CD4-positive, CD25-positive, alpha-beta regulatory T cell (primary cell): Measurements from ENCODE around the gene PAM. TPM values are rescaled to one million over a fixed set of nuclear protein-coding genes. Genes with fewer than 3 reads are reported as not detected.
A peak's percentile ranks its signal among the peaks of the same experiment; 100 is the strongest.

ENCODE experiments used
- ATAC-seq, 2 donors: fragments of 150-1000 bp; cut with Tn5 transposase; one replicate each; pipeline ENCODE4 v1.10.0; 2021; ENCODE audit warnings: low read depth in 2 of 2, moderate number of reproducible peaks in 2 of 2, moderate library complexity in 1 of 2
- DNase-seq, 3 donors: peaks; one replicate each; pipeline versions ENCODE4 v3.0.0 to v3.0.0-alpha.2; 2012 to 2022; ENCODE audit warnings: mixed read lengths in 1 of 3
- H3K27ac ChIP-seq: one replicate; pipeline ENCODE4 v1.7.0; 2013; ENCODE audit warnings: mild to moderate bottlenecking, low read length; ENCODE audit not compliant: insufficient read depth, poor library complexity, severe bottlenecking
- H3K27me3 ChIP-seq: one replicate; pipeline ENCODE4 v1.7.0; 2013; ENCODE audit warnings: low read length; ENCODE audit not compliant: control insufficient read depth, insufficient read depth
- H3K36me3 ChIP-seq: one replicate; pipeline ENCODE4 v1.7.0; 2013; ENCODE audit warnings: mild to moderate bottlenecking, low read length, moderate library complexity; ENCODE audit not compliant: control insufficient read depth, insufficient read depth
- H3K4me1 ChIP-seq: 2 replicates; pipeline ENCODE4 v1.7.0; 2013; ENCODE audit warnings: mild to moderate bottlenecking, low read length; ENCODE audit not compliant: insufficient read depth, control insufficient read depth, poor library complexity, severe bottlenecking
- H3K4me3 ChIP-seq: one replicate; pipeline ENCODE4 v1.7.0; 2013; ENCODE audit warnings: low read depth, mild to moderate bottlenecking, low read length, moderate library complexity
- H3K9me3 ChIP-seq, 2 experiments: 1 replicate in 1 of 2; 2 replicates in 1 of 2; pipeline ENCODE4 v1.7.0; 2013; ENCODE audit warnings: low read length in 2 of 2, mild to moderate bottlenecking in 1 of 2, moderate library complexity in 1 of 2; ENCODE audit not compliant: control insufficient read depth in 2 of 2
- H3K27ac Mint-ChIP-seq, 3 donors: one replicate each; pipeline ENCODE4 v1.8.0; 2020 to 2022; ENCODE audit warnings: mild to moderate bottlenecking in 3 of 3, mixed read lengths in 3 of 3, moderate library complexity in 2 of 3
- H3K27me3 Mint-ChIP-seq: one replicate; pipeline ENCODE4 v1.8.0; 2022; ENCODE audit warnings: mild to moderate bottlenecking, mixed read lengths
- H3K36me3 Mint-ChIP-seq: one replicate; pipeline ENCODE4 v1.8.0; 2020; ENCODE audit warnings: mixed read lengths
- H3K4me1 Mint-ChIP-seq, 4 donors: one replicate each; pipeline ENCODE4 v1.8.0; 2020 to 2022; ENCODE audit warnings: mixed read lengths in 4 of 4, mild to moderate bottlenecking in 1 of 4
- H3K4me3 Mint-ChIP-seq, 4 donors: one replicate each; pipeline ENCODE4 v1.8.0; 2020 to 2022; ENCODE audit warnings: mild to moderate bottlenecking in 4 of 4, mixed read lengths in 4 of 4, moderate library complexity in 3 of 4
- H3K9me3 Mint-ChIP-seq, 7 donors: one replicate each; pipeline ENCODE4 v1.8.0; 2020 to 2022; ENCODE audit warnings: mixed read lengths in 7 of 7, mild to moderate bottlenecking in 3 of 7, moderate library complexity in 2 of 7
- polyA plus RNA-seq, 4 donors: library from polyadenylated mRNA; unstranded; fragments of 300-500 nt; fragmentation: Illumina TruSeq; gene quantifications; one replicate each; pipeline ENCODE4 v1.2.3, GENCODE V29; 2021
- total RNA-seq: library from RNA; stranded (reverse); gene quantifications from one replicate; pipeline ENCODE4 v1.2.3, GENCODE V29; 2022

PAM gene
- total and polyA plus RNA-seq, 5 donors from 2014 or later: 22.9 to 60.0 (median 34.7) TPM

DNA sequence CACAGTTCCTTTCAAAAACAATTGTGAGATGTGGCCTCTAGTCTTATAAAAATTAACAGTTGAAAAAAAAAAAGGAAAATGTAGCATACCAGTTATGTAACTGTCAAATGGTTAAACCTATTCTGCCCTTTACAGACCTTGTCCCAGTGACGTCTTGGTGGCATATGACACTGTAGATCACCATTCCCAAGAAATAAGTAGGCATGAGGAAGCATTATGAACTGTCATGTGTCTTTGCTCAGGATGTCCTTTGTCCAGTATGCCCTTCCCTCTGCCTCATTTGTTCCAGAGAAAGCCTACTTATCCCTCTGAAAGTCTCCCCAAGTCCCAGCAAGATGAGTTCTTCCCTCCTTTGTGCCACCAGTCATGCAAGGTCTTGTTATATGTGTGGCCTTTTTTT is 63.2 kb downstream of the PAM start:
- H3K27ac Mint-ChIP-seq: no peak overlapping the region
- no peaks in the 10 kb centered on the region for H3K9me3 Mint-ChIP-seq
- H3K27me3 Mint-ChIP-seq: no peaks in the 10 kb centered on the region
- Histone ChIP-seq H3K4me1 (no peaks in the 10 kb centered on the region), H3K36me3 (no peaks in the 10 kb centered on the region), H3K27me3 (no peaks in the 10 kb centered on the region), H3K9me3 (no peaks in the 10 kb centered on the region), H3K27ac (no peak overlapping the region), H3K4me3 (no peak overlapping the region)
- no peak overlapping the region for H3K4me3 Mint-ChIP-seq
- H3K4me1 Mint-ChIP-seq: peaks cover 6 to 29% (median 21%) of the 10 kb centered on the region in 4 donors
- H3K36me3 Mint-ChIP-seq: no peaks in the 10 kb centered on the region
- DNase-seq: no peak
- no peak for ATAC-seq

GRCh38 chr5:102818934-102819333 is 63.8 kb downstream of the PAM start:
- H3K27me3 Mint-ChIP-seq: no peaks in the 10 kb centered on the region
- peaks cover 8 to 33% (median 19%) of the 10 kb centered on the region in 4 donors for H3K4me1 Mint-ChIP-seq
- ATAC-seq (no peak), DNase-seq (no peak)
- no peaks in the 10 kb centered on the region for H3K36me3 Mint-ChIP-seq
- no peaks in the 10 kb centered on the region for H3K9me3 ChIP-seq
- H3K36me3 ChIP-seq: no peaks in the 10 kb centered on the region
- no peaks in the 10 kb centered on the region for H3K4me1 ChIP-seq
- no peak overlapping the region for H3K4me3 Mint-ChIP-seq
- no peak overlapping the region for H3K4me3 ChIP-seq
- H3K9me3 Mint-ChIP-seq: no peaks in the 10 kb centered on the region
- no peak overlapping the region for H3K27ac ChIP-seq
- no peak overlapping the region for H3K27ac Mint-ChIP-seq
- H3K27me3 ChIP-seq: no peaks in the 10 kb centered on the region

- no peaks in the 10 kb centered on the region for H3K36me3 ChIP-seq
- H3K4me1 ChIP-seq: no peaks in the 10 kb centered on the region
- H3K27me3 ChIP-seq: no peaks in the 10 kb centered on the region
- Mint-ChIP-seq H3K4me1 (peaks cover 10 to 34% (median 19%) of the 10 kb centered on the region in 4 donors), H3K27me3 (no peaks in the 10 kb centered on the region), H3K36me3 (no peaks in the 10 kb centered on the region), H3K4me3 (no peak overlapping the region), H3K27ac (no peak overlapping the region), H3K9me3 (no peaks in the 10 kb centered on the region)
- DNase-seq (no peak), ATAC-seq (no peak)
- H3K27ac ChIP-seq: no peak overlapping the region
- no peak overlapping the region for H3K4me3 ChIP-seq
- no peaks in the 10 kb centered on the region for H3K9me3 ChIP-seq
These were observed 64.5 kb downstream of the PAM start for GRCh38 chr5:102819634-102820033.

DNA sequence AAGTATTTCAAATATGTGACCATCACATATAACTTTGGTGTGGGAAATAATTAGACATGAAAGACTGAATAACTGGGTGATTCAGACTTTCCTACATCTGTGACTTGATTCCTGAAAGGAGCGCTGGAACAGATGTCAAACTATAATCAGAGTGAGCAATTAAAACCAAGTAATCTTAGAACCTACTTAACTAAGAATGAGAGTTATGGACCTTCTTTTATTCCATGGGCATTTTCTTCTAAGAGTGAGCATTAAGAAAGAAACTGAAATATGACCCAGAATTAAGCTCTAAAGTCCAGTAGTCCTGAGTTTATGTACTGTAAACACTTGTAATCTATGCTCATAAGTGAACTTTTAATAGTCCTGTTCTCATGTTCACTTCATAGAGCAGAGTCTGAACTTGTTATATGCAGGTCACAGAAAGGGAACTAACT is 68.4 kb downstream of the PAM start:
- H3K4me3 Mint-ChIP-seq: no peak overlapping the region
- Histone ChIP-seq H3K4me1 (no peaks in the 10 kb centered on the region), H3K27ac (no peak overlapping the region), H3K4me3 (no peak overlapping the region), H3K27me3 (no peaks in the 10 kb centered on the region), H3K36me3 (no peaks in the 10 kb centered on the region), H3K9me3 (no peaks in the 10 kb centered on the region)
- H3K4me1 Mint-ChIP-seq: peaks cover 11 to 22% (median 19%) of the 10 kb centered on the region in 4 donors
- peaks cover 0 to under 1% (median 0%) of the 10 kb centered on the region in 7 donors for H3K9me3 Mint-ChIP-seq
- no peaks in the 10 kb centered on the region for H3K27me3 Mint-ChIP-seq
- no peaks in the 10 kb centered on the region for H3K36me3 Mint-ChIP-seq
- DNase-seq: no peak
- no peak for ATAC-seq
- no peak overlapping the region for H3K27ac Mint-ChIP-seq

- Histone ChIP-seq H3K27ac (no peak overlapping the region), H3K36me3 (no peaks in the 10 kb centered on the region), H3K4me3 (no peak overlapping the region), H3K4me1 (no peaks in the 10 kb centered on the region), H3K27me3 (no peaks in the 10 kb centered on the region), H3K9me3 (no peaks in the 10 kb centered on the region)
- Mint-ChIP-seq H3K27me3 (no peaks in the 10 kb centered on the region), H3K27ac (no peak overlapping the region), H3K4me3 (no peak overlapping the region), H3K36me3 (no peaks in the 10 kb centered on the region), H3K9me3 (peaks cover 0 to 1% (median 0%) of the 10 kb centered on the region in 7 donors), H3K4me1 (peaks cover 20 to 24% (median 22%) of the 10 kb centered on the region in 4 donors)
- ATAC-seq (no peak), DNase-seq (no peak)
These were observed 71.5 kb downstream of the PAM start for GRCh38 chr5:102826629-102827028.

DNA sequence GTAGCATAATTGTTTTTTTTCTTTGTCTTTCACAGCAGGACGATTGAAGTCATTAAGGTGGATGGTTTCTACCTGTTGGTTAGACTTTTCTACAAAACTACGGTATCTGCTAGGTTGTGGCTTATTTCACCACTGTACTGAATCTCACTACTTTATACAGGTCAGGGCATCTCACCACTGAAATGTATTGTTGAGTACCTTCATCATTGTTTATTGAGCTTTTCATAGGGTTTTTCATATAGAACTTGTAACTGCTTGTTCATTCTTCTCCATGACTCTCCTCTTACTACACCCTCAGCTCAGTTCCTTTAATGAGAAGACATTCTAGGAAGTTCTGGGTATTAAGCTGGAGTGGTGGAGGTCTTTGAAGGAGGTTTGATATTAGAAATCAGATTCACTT is 75.1 kb downstream of the PAM start:
- H3K4me1 ChIP-seq: no peaks in the 10 kb centered on the region
- DNase-seq: no peak
- Mint-ChIP-seq H3K27ac (no peak overlapping the region), H3K9me3 (peaks cover 0 to 1% (median 0%) of the 10 kb centered on the region in 7 donors), H3K4me3 (no peak overlapping the region), H3K4me1 (peaks cover 25 to 43% (median 33%) of the 10 kb centered on the region in 4 donors), H3K27me3 (no peaks in the 10 kb centered on the region), H3K36me3 (no peaks in the 10 kb centered on the region)
- no peaks in the 10 kb centered on the region for H3K36me3 ChIP-seq
- no peaks in the 10 kb centered on the region for H3K27me3 ChIP-seq
- no peak overlapping the region for H3K4me3 ChIP-seq
- H3K27ac ChIP-seq: no peak overlapping the region
- ATAC-seq: no peak
- H3K9me3 ChIP-seq: no peaks in the 10 kb centered on the region

- no peak for ATAC-seq
- no peaks in the 10 kb centered on the region for H3K4me1 ChIP-seq
- DNase-seq: no peak
- Mint-ChIP-seq H3K27me3 (no peaks in the 10 kb centered on the region), H3K9me3 (peaks cover 0 to 1% (median 0%) of the 10 kb centered on the region in 7 donors), H3K4me1 (peaks cover 23 to 37% (median 27%) of the 10 kb centered on the region in 4 donors), H3K36me3 (no peaks in the 10 kb centered on the region), H3K4me3 (no peak overlapping the region), H3K27ac (no peak overlapping the region)
- no peaks in the 10 kb centered on the region for H3K27me3 ChIP-seq
- no peak overlapping the region for H3K4me3 ChIP-seq
- no peaks in the 10 kb centered on the region for H3K9me3 ChIP-seq
- no peak overlapping the region for H3K27ac ChIP-seq
- H3K36me3 ChIP-seq: no peaks in the 10 kb centered on the region
These were observed 77.3 kb downstream of the PAM start for GRCh38 chr5:102832445-102832844.

GRCh38 chr5:102833146-102833545 is 78.0 kb downstream of the PAM start:
- Mint-ChIP-seq H3K36me3 (no peaks in the 10 kb centered on the region), H3K9me3 (peaks cover 0 to 1% (median 0%) of the 10 kb centered on the region in 7 donors), H3K4me1 (peaks cover 23 to 37% (median 27%) of the 10 kb centered on the region in 4 donors), H3K27ac (no peak overlapping the region), H3K4me3 (peak overlapping the region in 1 of 4 donors; percentile 61), H3K27me3 (no peaks in the 10 kb centered on the region)
- Histone ChIP-seq H3K36me3 (no peaks in the 10 kb centered on the region), H3K9me3 (no peaks in the 10 kb centered on the region), H3K4me1 (no peaks in the 10 kb centered on the region), H3K27me3 (no peaks in the 10 kb centered on the region), H3K27ac (no peak overlapping the region), H3K4me3 (no peak overlapping the region)
- no peak for DNase-seq
- ATAC-seq: no peak
